COLO829 (cell line): Measurements from ENCODE around the gene NUTM1.
A peak's percentile ranks its signal among the peaks of the same experiment; 100 is the strongest.

Experiments used
- DNase-seq: peaks from one replicate; pipeline ENCODE4 v3.0.0; 2012; ENCODE audit warnings: low spot score

NUTM1 gene, protein sequence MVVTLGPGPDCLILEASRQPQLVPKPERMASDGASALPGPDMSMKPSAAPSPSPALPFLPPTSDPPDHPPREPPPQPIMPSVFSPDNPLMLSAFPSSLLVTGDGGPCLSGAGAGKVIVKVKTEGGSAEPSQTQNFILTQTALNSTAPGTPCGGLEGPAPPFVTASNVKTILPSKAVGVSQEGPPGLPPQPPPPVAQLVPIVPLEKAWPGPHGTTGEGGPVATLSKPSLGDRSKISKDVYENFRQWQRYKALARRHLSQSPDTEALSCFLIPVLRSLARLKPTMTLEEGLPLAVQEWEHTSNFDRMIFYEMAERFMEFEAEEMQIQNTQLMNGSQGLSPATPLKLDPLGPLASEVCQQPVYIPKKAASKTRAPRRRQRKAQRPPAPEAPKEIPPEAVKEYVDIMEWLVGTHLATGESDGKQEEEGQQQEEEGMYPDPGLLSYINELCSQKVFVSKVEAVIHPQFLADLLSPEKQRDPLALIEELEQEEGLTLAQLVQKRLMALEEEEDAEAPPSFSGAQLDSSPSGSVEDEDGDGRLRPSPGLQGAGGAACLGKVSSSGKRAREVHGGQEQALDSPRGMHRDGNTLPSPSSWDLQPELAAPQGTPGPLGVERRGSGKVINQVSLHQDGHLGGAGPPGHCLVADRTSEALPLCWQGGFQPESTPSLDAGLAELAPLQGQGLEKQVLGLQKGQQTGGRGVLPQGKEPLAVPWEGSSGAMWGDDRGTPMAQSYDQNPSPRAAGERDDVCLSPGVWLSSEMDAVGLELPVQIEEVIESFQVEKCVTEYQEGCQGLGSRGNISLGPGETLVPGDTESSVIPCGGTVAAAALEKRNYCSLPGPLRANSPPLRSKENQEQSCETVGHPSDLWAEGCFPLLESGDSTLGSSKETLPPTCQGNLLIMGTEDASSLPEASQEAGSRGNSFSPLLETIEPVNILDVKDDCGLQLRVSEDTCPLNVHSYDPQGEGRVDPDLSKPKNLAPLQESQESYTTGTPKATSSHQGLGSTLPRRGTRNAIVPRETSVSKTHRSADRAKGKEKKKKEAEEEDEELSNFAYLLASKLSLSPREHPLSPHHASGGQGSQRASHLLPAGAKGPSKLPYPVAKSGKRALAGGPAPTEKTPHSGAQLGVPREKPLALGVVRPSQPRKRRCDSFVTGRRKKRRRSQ

DNA sequence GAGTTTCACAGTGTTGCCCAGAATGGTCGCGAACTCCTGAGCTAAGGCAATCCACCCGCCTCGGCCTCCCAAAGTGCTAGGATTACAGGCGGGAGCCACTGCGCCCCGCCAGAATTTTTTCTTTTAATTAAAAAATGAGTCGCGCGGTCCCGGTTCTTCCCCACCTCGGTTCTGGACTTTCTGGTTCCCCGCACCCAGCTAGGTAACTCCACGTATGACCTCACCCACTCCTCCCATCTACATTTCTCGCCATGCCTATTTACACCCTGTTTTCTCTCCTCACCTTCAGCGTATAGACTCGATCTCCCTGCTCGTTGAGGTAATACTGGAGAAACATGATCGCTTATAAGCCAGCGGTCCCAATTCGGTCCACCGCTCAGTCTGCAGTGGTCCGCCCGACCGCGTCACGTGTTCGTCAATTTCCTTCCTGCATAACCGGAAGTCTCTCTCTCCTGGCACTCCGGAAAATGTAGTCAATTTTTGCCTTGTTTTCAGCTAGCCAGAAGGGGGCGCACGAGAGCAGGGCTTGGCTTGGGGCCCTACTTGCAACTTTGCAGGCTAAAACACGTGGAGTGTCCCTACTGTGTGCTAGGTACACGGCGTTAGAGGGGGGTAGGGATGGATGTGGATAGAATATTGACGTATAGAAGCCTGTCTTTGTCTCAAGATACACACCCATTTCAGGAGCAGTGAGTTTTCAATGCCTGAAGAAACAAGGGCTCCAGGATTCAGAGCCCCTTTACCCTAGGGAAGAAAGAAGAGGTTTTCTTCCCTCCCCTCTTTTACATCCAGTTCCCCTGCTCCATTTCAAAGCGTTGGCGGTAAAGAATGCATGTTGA is at the start of gene NUTM1, which contains the start of gene NOP10:
NUTM1 (plus strand) TSS at position 579 of the 839 bp plus-strand sequence. CDS start 382 bp downstream, outside the sequence.
NOP10 (minus strand) TSS at position 400 of the 839 bp plus-strand sequence; CDS start at position 337, 63 bp downstream.
- peak; percentile 64 for DNase-seq

DNA sequence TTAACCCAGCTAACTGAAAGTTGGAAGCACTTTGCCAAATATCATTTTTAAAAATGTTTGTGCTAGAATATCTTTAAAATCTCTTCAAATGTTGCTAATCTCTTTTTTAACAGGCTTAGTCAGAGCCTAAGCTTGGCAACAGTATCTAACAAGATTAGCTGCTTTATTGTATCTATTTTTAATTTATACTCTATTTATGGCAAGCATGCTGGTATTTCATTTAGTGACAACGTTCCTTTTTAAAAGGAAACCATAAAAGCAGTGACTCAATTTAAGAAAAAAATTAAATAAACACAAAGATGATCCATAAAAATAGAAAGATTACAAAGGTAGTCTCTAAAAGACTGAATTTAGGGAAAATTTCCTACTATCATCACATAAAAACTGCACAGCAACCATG is 46.1 kb upstream of the NUTM1 start:
- no peak for DNase-seq

GRCh38 chr15:34301058-34301457 is 42.1 kb upstream of the NUTM1 start:
- no peak for DNase-seq

DNA sequence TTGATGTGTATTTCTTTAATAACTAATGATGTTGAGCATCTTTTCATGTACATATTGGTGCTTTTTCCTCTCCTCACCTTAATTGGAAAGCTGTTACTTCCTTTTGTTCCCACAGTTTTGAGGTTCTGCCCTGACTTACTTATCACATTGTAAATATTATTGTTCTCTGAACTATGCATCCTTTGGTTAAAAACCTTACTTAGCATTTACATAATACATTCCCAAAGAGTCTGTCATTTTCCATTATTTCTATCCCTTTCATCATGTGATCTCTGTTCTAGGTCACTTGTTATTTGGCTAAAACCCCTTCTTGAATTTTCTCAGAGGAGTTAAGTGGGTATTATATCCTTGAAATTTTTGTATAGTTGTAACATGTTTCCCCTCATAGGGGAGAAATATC is 38.5 kb upstream of the NUTM1 start:
- no peak for DNase-seq

DNA sequence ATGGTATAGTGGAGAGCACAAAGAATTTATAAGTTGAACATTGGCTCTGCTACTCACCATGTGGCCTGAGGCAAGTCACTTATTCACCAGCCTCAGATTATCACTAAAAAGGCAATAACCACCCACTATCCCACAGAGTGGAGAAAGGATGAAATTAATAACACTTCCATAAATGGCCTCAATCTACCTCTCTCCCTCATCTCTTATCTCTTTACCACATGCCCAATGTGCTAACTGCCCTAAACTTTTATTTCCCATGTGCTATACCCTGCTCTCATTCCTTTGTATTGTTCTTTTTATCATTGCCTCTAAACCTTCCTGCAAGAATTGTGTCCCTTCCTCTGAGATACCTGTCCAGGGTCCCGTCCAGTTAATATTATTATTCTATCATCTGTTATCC is 31.6 kb upstream of the NUTM1 start:
- DNase-seq: no peak

GRCh38 chr15:34314491-34315490 is 28.3 kb upstream of the NUTM1 start:
- DNase-seq: no peak

GRCh38 chr15:34318277-34319079 is 24.6 kb upstream of the NUTM1 start:
- no peak for DNase-seq

DNA sequence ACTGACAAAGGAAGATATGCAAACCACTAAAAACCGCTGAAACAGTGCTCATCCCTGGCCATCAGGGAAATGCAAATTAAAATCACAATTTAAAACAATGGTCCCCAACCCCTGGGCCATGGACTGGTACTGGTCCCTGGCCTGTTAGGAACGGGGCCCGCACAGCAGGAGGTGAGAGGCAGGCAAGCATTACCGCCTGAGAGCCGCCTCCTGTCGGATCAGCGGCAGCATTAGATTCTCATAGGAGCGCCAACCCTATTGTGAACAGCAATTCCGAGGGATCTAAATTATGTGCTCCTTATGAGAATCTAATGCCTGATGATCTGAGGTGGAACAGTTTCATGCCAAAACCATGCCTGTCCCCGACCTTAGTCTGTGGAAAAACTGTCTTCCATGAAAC is 19.9 kb upstream of the NUTM1 start:
- no peak for DNase-seq

GRCh38 chr15:34324933-34325332 is 18.2 kb upstream of the NUTM1 start:
- no peak for DNase-seq

GRCh38 chr15:34325368-34325767 is 17.7 kb upstream of the NUTM1 start:
- no peak for DNase-seq

DNA sequence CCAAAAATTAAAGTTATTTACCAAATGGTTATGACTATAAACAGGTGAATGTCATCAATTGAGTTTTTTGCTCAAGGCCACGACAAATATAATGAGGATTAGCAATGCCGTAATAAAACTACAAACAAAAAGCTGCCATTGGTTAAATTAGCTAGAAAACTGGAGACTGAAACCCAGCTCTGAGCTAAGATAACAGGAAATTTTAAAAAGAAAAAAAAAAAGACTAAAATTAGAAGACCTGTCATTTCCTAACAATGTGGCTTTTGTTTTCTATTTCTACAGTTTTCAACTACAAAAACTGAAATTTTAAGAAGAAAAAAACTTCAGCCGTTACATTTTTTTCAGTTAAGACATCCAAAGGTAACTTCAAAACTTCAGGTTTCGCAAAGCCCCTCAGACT is 15.2 kb upstream of the NUTM1 start:
- DNase-seq: no peak

DNA sequence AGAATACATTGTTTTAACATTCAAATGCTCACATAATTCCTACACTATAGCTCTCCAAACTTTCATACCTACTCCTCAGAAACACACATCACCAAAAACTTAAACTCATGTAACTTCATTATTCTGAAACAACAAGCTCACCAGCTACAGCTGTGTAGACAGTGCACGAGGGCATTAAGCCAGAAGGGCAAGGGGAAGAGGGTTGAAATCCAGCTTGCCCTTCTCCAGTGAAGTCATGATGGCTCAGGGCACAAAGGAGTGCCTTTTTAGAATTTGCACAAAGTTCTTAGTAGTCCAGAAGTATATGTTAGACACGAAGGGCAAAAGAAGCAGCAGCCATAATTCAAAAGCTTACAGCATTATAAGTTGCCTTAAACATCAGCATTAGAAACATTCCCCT is 14.1 kb upstream of the NUTM1 start:
- no peak for DNase-seq

- DNase-seq: no peak
Measured at GRCh38 chr15:34330279-34330678, 12.8 kb upstream of the NUTM1 start.

- DNase-seq: no peak
Measured at GRCh38 chr15:34331809-34332208, 11.3 kb upstream of the NUTM1 start.

GRCh38 chr15:34332553-34333120 is 10.5 kb upstream of the NUTM1 start:
- DNase-seq: no peak

DNA sequence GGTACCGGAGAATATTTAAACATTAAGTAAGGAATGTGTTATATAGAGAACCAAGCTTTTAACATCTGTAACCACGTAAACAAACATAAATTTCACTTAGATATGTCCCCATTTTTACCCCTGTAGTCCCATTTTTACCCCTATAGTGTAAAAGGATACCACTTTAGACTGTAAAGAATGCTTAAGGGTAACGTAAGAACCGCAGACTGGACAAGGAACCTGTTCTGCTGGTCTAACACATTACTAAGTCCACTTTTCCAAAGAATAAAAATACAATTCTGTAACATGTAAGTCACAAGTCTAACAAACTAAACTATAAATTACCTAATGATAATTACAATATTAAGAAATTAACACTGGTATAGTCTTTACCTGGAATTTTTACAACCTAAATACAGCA is 8.4 kb upstream of the NUTM1 start:
- DNase-seq: no peak

GRCh38 chr15:34335176-34336032 is 7.7 kb upstream of the NUTM1 start:
- no peak for DNase-seq
